GM12878 (cell line): ENCODE measurements around the gene SLC12A4. TPM values are rescaled to one million over a fixed set of nuclear protein-coding genes. Genes with fewer than 3 reads are reported as not detected.

Experiments used
- CHD2 ChIP-seq: IDR thresholded peaks from 2 replicates; pipeline ENCODE4 v1.6.1; 2011; ENCODE audit warnings: low read depth, low read length, improper control_type of control experiment, borderline replicate concordance
- CTCF ChIP-seq, 3 experiments: IDR thresholded peaks in 2 of 3; conservative IDR thresholded peaks in 1 of 3; 2 replicates each; pipeline ENCODE4 v1.5.1; 2011; ENCODE audit warnings: low read depth in 3 of 3, low read length in 3 of 3, mild to moderate bottlenecking in 3 of 3, control low read depth in 2 of 3, moderate library complexity in 2 of 3, inconsistent platforms in 1 of 3, mixed read lengths in 1 of 3; ENCODE audit not compliant: control insufficient read depth in 2 of 3, insufficient read depth in 1 of 3; ENCODE audit errors: extremely low read depth in 1 of 3
- DPF2 ChIP-seq: fragments of 450-650 bp; IDR thresholded peaks from 2 replicates; pipeline ENCODE4 v1.6.1; 2017; ENCODE audit warnings: mild to moderate bottlenecking
- EED ChIP-seq: sonication (generic); IDR thresholded peaks from 2 replicates; pipeline ENCODE4 v1.6.1; 2016; ENCODE audit warnings: antibody characterized with exemption, low read depth
- FOXK2 ChIP-seq: fragments of 450-650 bp; IDR thresholded peaks from 2 replicates; pipeline ENCODE4 v1.6.1; 2017; ENCODE audit warnings: mild to moderate bottlenecking, moderate library complexity
- FOXM1 ChIP-seq: IDR thresholded peaks from 2 replicates; pipeline ENCODE4 v1.6.1; 2012; ENCODE audit warnings: low read depth, mild to moderate bottlenecking, inconsistent platforms, low read length, moderate library complexity
- GABPA ChIP-seq: IDR thresholded peaks from 2 replicates; pipeline ENCODE4 v1.6.1; 2014; ENCODE audit warnings: antibody characterized with exemption, low read depth, mild to moderate bottlenecking, inconsistent platforms
- HCFC1 ChIP-seq: fragments of 150-350 bp; IDR thresholded peaks from 2 replicates; pipeline ENCODE4 v1.6.1; 2014; ENCODE audit warnings: low read length
- HDAC6 ChIP-seq: fragments of 200-600 bp; sonication (generic); IDR thresholded peaks from one replicate; pipeline ENCODE4 v1.8.0; 2017; ENCODE audit warnings: antibody characterized with exemption; ENCODE audit not compliant: unreplicated experiment
- MYB ChIP-seq: fragments of 150-350 bp; IDR thresholded peaks from 2 replicates; pipeline ENCODE4 v1.6.1; 2014; ENCODE audit warnings: mild to moderate bottlenecking, low read depth, low read length, borderline replicate concordance
- PKNOX1 ChIP-seq: fragments of 450-650 bp; IDR thresholded peaks from 2 replicates; pipeline ENCODE4 v1.6.1; 2016; ENCODE audit warnings: mild to moderate bottlenecking
- PML ChIP-seq: IDR thresholded peaks from 2 replicates; pipeline ENCODE4 v1.6.1; 2012; ENCODE audit warnings: low read length, inconsistent platforms
- POLR2AphosphoS2 ChIP-seq: IDR thresholded peaks from 2 replicates; pipeline ENCODE4 v1.6.1; 2011; ENCODE audit warnings: low read depth, mild to moderate bottlenecking, low read length, improper control_type of control experiment, moderate library complexity
- RCOR1 ChIP-seq: conservative IDR thresholded peaks from 2 replicates; pipeline ENCODE4 v1.6.1; 2012; ENCODE audit warnings: low read depth, low read length, improper control_type of control experiment
- RELA ChIP-seq: fragments of 450-650 bp; IDR thresholded peaks from 2 replicates; pipeline ENCODE4 v1.8.0; 2014; ENCODE audit warnings: borderline replicate concordance; ENCODE audit not compliant: partially characterized antibody
- SMC3 ChIP-seq: IDR thresholded peaks from 2 replicates; pipeline ENCODE4 v1.6.1; 2011; ENCODE audit warnings: low read length, improper control_type of control experiment, borderline replicate concordance
- SREBF2 ChIP-seq: IDR thresholded peaks from 2 replicates; pipeline ENCODE4 v1.6.1; 2012; ENCODE audit warnings: mild to moderate bottlenecking, low read length
- STAT1 ChIP-seq: fragments of 450-650 bp; conservative IDR thresholded peaks from 2 replicates; pipeline ENCODE4 v1.6.1; 2014; ENCODE audit warnings: antibody characterized with exemption, mild to moderate bottlenecking
- TBL1XR1 ChIP-seq: IDR thresholded peaks from 2 replicates; pipeline ENCODE4 v1.6.1; 2012; ENCODE audit warnings: low read depth, low read length, improper control_type of control experiment
- TCF3 ChIP-seq: IDR thresholded peaks from 2 replicates; pipeline ENCODE4 v1.6.1; 2012; ENCODE audit warnings: low read depth, mild to moderate bottlenecking, low read length, borderline replicate concordance; ENCODE audit not compliant: insufficient read depth
- USF1 ChIP-seq: IDR thresholded peaks from 2 replicates; pipeline ENCODE4 v1.6.1; 2011; ENCODE audit warnings: borderline replicate concordance, low read depth, mild to moderate bottlenecking, moderate library complexity, mixed read lengths, low read length; ENCODE audit not compliant: insufficient read depth; ENCODE audit errors: extremely low read length
- YBX1 ChIP-seq: fragments of 450-650 bp; IDR thresholded peaks from 2 replicates; pipeline ENCODE4 v1.6.1; 2016; ENCODE audit warnings: antibody characterized with exemption
- ZBTB4 ChIP-seq: fragments of 450-650 bp; formaldehyde crosslinking; IDR thresholded peaks from 2 replicates; pipeline ENCODE4 v1.4.0; 2022; ENCODE audit warnings: mild to moderate bottlenecking, moderate library complexity
- polyA plus RNA-seq, 11 experiments: library from polyadenylated mRNA; depleted of rRNA in 4 of 11; unstranded in 6 of 11; stranded (reverse) in 5 of 11; fragments of >200 nt; fragmentation: Nextera tagmentation in 4 of 11; fragmentation: Illumina TruSeq in 1 of 11; extraction: Ambion mirVana in 4 of 11; extraction: Trizol in 1 of 11; gene quantifications; 1 replicate in 1 of 11; 2 replicates in 10 of 11; pipeline versions ENCODE4 v1.2.1 to v1.2.3, GENCODE V29; 2011 to 2016; ENCODE audit warnings: inconsistent platforms in 2 of 11, missing spikeins in 2 of 11, low read depth in 1 of 11
- total RNA-seq, 4 experiments: library from RNA; depleted of rRNA in 3 of 4; stranded (reverse); fragments of >200 nt in 3 of 4; fragmentation: Illumina TruSeq in 1 of 4; extraction: Trizol in 1 of 4; gene quantifications; 2 replicates each; pipeline versions ENCODE4 v1.2.1 to v1.2.3, GENCODE V29; 2013 to 2021

Gene SLC12A4
- total and polyA plus RNA-seq, 10 of the 15 experiments (the other 5 are each of a cell fraction or from before 2014, with no cell fraction given), result 0.95 to 39.9 (median 14.2) TPM

- TF ChIP-seq ZBTB4 (CRISPR knock-in tag), result no peak
- TF ChIP-seq HDAC6, result no peak
- TF ChIP-seq USF1, result peak; percentile 87
- peak; percentile 88; the same call in 1 of the 2 replicates for TF ChIP-seq STAT1
- 0 out of 2 replicates have a peak, but pooled peaks have one; percentile 36 for TF ChIP-seq TBL1XR1
- no peak for TF ChIP-seq FOXK2
- TF ChIP-seq MYB, result no peak
- peak; percentile 94 for TF ChIP-seq POLR2AphosphoS2
- peak; percentile 57 for TF ChIP-seq DPF2
- TF ChIP-seq GABPA, result peak; percentile 86
- TF ChIP-seq FOXM1, result no peak
- peak; percentile 65; the same call in 1 of the 2 replicates for TF ChIP-seq CHD2
- TF ChIP-seq SREBF2, result no peak
- TF ChIP-seq RELA, result peak; percentile 34
- TF ChIP-seq PKNOX1, result peak; percentile 98
- 0 out of 2 replicates have a peak, but pooled peaks have one; percentile 8 for TF ChIP-seq TCF3
- no peak for TF ChIP-seq SMC3
- TF ChIP-seq PML, result peak; percentile 66; the same call in 1 of the 2 replicates
- TF ChIP-seq EED, result no peak
- TF ChIP-seq HCFC1, result peak; percentile 37; the same call in 1 of the 2 replicates
- TF ChIP-seq CTCF (IDR thresholded peaks at IDR 0.05 in 2 of 3, conservative IDR thresholded peaks at IDR 0.05 in 1 of 3; ENCODE audit: control insufficient read depth in 2 of 3, extremely low read depth in 1 of 3, insufficient read depth in 1 of 3, low read depth in 3 of 3, low read length in 3 of 3), result no peak
- TF ChIP-seq YBX1, result no peak
- TF ChIP-seq RCOR1, result no peak
Measured at GRCh38 chr16:67935402-67936123, 32.9 kb downstream of the SLC12A4 start (continued).
